GM20431 (cell line): Measurements from ENCODE around the gene ZNRD2.

Source experiments
- in situ Hi-C: fragments of 300-500 bp; cut with MseI, MboI; formaldehyde crosslinking; loops from one replicate; pipeline ENCODE4 v1.15.0; 2020; ENCODE audit warnings: low sequenced_read_pairs; ENCODE audit not compliant: unreplicated experiment

The ZNRD2 gene

DNA sequence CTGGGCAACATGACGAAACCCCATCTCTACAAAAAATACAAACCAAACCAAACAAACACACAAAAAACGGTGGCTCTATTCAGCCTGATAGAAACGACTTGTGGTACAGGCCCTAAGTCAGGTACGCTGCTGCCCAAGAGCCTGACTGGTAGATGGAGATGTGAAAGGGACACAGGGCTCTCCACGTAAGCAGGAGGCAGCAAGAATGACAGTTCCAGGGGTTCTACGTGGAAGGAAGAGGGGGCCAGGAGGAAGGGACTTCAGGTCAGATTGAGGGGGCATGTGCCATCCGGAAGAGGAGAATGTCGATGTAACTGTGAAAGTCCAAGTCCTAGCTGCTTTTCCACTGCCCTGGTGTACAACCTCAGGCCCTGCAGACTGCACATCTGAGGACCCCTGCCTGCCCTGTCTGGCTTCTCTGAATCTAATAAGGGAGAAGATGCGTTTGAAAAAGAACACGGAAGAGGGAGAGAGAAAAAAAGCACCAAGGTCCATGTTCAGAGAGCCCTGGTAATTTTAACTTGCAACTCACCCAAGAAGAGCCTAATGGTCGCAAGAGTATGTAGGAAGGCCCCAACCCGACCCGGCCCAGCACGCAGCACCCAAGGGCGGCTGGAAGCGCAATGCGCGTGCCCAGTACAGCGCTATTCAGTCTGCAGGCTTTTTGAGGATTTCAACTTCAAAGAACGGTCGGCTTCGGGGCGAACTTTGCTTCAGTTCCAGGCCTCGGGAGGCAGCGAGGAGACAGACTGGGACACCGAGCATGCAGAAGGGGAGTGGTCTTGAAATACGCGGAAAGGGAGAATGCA, 909 bp upstream of the ZNRD2 start:
- in situ Hi-C loops: no loop called here

DNA sequence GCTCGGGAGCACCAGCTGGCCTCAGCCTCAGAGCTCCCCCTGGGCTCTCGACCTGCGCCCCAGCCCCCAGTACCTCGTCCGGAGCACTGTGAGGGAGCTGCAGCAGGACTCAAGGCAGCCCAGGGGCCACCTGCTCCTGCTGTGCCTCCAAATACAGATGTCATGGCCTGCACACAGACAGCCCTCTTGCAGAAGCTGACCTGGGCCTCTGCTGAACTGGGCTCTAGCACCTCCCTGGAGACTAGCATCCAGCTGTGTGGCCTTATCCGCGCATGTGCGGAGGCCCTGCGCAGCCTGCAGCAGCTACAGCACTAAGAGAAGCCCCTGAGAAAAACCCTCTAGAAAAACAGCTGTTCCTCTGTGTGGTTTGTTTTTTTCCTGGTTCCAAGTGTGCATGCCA, 1.1 kb downstream of the ZNRD2 start:
- in situ Hi-C loops: no loop called here

DNA sequence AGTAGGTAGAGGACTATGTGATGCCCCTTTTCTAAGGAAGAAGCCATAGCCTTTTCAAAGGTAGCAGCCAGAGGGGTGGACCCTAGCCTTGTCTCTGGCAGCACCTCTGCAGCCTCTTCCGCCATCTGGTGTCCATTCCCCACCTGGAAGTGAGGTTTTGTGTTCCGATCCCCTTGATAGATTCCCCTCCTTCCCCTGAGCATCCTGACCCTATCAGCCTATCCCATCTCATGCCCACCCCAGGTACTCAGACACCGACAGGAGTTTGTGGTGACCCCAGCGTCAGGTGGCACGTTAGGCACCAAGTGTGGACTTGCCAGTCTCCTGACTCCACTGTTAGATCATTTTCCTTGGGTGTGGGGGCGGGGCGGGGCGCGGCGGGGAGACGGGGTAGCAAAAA, 1.7 kb downstream of the ZNRD2 start:
- in situ Hi-C loops: no loop called here

DNA sequence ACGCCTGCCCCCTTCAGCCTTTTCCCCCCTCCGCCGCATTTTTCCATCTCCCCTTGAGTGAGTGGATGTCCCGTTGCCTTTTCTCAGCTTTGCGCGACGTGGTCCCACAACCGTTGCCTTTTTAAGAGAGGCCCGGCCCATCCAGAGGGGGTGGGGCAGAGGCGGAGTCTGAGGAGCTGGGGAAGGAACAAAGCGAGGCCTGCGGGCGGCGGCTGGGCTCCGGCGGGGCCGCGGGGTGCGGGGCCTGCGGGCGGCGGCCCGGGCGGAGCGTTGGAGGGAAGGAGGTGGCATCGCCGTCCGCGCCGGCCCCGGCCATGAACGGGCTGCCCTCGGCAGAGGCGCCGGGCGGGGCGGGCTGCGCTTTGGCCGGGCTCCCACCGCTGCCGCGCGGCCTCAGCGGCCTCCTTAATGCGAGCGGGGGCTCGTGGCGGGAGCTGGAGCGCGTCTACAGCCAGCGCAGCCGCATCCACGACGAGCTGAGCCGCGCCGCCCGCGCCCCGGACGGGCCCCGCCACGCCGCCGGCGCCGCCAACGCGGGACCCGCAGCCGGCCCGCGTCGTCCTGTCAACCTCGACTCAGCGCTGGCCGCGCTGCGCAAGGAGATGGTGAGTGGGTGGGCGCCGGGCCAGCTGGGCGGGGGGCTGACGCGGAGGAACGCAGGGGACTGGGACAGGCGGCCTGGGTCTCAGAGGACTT, 2.2 kb downstream of the ZNRD2 start, which contains the start of gene FAM89B:
FAM89B (plus strand) TSS at position 183 of the 696 bp plus-strand sequence; CDS start at position 315, 132 bp downstream.
- in situ Hi-C loops: no loop called here

DNA sequence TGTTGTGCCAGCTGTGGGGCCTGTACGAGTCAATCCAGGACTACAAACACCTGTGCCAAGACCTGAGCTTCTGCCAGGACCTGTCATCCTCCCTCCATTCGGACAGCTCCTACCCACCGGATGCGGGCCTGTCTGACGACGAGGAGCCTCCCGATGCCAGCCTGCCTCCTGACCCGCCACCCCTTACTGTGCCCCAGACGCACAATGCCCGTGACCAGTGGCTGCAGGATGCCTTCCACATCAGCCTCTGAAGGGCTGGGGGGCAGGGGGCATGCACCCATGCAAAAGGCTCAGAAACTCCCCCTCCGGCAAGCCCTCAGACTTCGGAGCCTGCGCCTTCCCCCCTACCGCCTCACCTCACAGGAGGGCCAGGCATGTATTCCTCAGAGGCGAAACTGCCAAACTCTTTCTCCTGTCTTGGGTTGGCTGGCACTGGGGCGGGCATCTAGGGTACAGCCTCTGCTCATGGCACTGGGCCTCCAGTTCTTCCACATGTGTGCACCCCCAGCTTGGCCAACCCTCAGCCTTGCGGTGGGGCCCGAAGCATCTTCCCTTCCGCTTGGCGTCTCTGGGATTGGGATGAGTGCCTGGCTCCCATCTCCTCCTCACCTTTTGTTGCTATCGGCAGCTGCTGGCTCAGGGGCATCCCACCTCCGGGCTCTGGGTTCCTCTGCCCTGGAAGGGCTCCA, 3.3 kb downstream of the ZNRD2 start:
- in situ Hi-C loops: no loop called here

DNA sequence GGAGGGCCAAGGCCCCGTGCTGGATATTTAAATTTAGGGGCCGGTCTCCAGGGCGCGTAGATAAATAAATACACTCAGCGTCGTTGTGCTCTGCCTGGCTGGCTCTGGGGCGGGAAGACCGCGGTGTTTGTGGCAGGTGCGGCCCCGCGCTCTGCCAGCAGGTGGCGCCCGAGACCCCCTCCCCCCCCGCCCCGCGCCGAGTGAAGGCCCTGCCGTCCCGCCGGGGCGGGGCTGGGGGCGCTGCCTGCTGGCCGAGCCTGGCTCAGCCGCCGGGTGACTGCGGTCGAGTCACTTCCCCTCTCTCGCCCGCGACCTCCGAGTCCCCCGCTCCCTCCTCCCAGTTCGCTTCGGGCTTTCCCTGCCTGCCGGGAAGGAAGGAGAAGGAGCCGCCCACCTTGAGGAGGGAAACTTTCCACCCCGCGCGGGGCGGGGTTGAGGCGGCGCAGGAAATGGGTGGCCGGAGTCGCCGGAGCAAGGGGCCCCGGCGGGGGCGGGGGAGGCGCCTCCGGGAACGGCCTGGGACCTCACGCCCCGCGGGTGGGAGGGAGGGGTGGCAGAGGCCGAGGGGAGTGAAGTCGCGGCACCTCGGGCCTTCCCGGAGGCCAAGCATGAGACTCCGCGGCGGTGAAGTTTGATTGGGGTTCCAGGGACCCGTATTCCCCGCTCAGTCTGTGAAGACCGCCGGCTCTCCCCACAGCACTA, 4.0 kb downstream of the ZNRD2 start:
- in situ Hi-C loops: no loop called here

DNA sequence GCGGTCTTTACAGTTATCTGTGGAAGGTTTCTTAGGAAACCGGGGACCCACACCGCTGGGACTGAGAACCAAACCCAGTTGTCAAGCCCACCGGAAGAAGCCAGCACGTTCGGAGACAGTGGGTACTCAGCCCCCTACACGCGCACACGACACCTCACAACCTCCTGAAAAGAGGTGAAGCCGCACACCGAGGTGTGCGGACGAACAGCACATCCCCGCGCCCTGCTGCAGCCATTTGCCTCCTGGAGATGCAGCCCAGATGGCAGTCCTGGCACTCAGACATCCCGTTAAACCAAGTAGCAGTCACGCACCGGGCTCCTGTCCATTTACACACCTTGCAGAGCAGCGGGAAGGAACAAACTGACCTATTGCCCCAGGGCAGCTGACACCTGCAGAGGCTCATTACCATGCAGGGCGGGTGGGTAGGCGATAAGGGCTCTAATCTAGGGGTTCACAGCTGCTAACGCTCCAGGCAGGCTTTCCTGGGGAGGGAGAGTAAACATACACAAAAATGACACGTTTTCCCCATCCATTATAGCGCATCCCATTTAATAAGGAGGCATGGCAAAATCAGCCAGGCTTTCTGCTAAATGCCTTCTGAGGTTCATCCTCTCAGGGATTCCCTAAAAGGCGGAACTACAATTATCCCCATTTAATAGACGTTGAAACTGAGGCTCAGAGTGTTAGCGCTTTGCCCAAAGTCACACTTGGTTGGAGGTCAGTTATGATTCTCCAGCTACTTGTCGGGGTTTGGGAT, 4.7 kb downstream of the ZNRD2 start:
- in situ Hi-C loops: no loop called here

DNA sequence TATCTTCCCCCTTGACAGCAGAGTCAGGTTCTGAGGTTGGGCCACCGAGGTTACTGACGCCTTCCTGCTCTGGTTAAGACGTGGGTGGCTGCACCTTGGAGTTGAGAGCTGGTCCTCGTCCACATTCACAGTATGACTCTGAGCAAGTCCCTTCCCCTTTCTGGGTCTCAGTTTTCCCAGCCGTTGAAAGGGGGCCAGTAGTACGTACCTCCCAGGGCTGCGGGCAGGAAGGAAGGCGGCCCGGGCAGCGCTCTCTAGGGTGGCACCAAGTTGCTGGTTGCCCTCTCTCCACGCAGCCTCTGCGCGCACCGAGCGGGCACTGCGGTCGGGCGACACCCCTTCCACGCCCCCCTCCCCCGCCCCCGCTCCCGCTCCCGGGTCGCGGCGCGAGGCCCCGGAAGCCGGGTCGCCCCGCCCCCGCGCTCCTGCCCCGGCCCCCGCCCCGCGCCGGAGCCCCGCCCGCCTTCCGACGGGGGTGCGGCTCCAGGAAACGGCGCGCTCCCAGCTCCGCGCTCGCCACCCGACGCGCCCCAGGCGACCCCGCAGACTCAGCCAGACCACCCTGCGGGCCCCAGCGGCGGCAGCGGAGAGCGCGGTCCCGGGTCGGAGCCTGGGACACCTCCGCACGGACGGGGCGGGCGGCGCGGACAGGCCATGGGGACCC, 5.4 kb downstream of the ZNRD2 start, which contains the start of gene EHBP1L1:
EHBP1L1 (plus strand) TSS at position 486 of the 664 bp plus-strand sequence. CDS start 250 bp downstream, outside the sequence.
- in situ Hi-C loops: no loop called here

DNA sequence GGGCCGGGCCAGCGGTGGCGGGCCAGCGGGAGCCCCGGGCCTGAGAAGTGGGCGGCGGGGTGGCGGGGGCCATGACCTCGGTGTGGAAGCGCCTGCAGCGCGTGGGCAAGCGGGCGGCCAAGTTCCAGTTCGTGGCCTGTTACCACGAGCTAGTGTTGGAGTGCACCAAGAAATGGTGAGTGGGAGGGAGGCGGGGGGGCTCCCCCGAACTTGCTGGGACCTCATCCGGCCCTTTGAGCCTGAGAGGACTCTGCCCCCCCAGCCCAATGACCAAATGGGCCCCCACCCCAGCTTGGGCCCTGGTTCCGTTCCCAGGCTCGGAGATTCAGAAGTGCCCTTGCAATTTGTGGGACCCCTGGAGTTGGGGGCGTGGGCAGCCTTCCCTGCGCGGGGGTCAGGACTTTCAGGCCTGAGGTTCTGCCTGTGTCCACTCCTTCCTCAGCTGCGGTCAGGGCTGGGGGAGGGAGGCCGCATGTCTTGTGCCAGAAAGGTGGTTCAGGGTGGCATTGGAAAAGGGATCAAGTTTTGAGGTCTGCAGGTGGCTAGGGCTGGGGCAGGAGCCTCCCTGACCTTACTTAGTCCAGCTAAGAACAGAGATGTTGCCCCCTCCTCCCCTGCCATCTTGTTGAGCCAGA, 6.1 kb downstream of the ZNRD2 start:
- in situ Hi-C loops: no loop called here

DNA sequence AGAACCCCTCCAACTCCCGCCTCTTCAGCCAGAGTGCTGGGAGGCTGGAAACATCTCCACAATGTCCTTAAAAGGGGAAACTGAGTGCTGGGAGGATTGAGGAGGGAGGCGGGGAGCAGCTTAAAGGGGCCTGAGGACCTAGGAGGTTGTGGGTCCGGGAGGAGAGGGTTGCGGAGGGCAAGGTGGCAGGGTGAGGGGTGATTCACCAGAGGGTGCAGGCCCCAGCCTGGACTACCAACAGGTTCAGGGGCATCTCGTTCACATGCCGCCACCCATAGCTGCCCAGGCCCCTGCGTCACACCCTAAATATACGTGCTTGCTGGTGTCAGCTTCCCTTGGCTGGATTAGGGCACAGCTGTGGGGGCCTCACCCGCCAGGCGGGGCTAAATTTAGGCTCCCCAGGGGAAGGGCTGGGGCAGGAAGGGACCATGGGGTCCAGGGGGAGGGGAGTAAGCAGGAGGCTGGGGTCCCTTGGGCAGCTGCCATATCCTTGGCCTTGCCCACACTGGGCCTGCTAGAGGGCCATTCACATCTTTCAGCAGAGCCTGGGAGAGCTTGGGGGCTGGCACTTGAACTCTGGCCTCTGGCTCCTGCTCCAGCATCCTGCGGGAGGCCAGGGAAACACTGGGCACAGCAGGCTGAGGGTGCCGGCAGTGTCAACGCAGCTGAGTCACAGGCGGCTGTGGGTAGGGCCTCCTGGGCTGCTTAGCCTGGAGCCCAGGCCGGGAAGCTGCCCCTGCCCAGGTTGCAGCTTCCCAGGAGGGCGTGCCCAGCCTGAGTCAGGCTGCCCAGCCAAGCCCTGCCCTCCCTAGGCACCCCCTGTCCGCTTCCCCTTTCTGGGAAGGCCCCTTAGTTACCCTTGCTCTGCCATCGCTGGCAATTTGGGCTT, 6.8 kb downstream of the ZNRD2 start:
- in situ Hi-C loops: no loop called here

DNA sequence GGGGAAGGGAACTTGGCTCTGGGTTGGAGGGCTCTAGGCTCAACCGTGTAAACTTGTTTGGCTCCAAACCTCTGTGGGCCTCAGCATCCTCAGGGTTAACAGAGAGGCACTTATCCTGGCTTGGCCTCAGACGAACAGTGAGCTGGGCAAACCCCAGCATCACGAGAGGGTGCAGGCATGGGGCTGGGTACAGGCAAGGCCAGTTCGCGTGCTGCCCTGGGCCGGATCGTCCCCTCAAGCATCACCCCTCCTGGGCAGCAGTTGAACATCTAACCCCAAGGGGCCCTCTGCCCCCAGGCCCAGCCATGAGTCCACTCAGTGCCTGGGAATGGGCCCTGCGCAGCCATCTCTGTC, 7.5 kb downstream of the ZNRD2 start:
- in situ Hi-C loops: no loop called here

DNA sequence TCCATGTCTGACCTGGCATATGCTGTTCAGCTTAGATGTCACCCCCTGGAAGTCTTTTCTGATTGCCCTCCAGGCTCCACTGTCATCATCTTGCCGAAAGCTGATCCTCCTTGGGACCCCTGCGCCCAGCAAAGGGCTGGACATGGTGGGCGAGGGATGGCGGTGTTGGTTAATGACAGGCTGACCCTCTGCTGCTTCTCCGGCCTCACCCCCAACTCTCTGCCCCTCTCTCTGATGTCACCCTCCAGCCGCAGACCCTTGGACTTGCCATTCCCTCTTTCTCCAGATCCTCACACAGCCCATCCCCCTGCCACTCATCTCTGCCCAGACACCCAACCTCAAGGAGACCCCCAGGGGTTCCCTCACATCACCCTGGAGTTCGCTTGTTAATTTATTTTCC, 7.9 kb downstream of the ZNRD2 start:
- in situ Hi-C loops: no loop called here

DNA sequence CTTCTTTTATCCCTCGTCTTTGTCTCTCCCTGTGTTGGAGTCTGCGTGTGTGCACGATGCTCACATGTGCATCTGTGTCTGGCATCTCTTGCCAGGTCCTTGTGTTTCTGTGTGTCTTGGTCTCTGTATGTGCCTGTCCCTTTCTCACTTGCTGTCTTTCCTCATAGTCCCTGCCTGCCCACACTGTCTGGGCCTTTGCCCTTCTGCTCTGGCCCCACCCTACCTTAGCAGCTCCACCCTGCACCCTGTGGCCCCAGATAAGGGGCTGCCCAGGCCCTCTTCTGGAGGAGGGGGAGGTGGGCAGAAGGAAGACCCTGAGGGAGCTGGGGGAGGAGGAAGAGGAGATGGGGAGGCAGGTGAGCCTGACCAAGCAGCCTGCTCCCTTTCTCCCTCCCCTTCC, 8.4 kb downstream of the ZNRD2 start:
- in situ Hi-C loops: no loop called here

DNA sequence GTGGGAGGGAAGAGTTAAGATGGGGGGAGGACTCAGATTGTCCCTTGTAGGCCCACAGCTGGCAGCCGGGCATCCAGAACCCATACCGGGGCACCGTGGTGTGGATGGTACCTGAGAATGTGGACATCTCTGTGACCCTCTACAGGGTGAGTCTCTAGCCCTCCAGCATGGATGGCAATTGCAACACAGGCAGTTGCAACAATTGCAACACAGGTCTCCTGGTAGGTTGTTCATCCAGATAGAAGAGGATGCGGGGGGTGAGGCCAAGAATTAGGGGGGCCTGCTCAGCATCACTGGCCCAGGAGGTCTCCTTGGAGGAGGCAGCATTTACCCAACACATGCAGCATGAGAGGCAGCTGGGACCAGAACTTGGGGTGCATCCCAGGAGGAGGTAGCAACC, 9.0 kb downstream of the ZNRD2 start:
- in situ Hi-C loops: no loop called here

DNA sequence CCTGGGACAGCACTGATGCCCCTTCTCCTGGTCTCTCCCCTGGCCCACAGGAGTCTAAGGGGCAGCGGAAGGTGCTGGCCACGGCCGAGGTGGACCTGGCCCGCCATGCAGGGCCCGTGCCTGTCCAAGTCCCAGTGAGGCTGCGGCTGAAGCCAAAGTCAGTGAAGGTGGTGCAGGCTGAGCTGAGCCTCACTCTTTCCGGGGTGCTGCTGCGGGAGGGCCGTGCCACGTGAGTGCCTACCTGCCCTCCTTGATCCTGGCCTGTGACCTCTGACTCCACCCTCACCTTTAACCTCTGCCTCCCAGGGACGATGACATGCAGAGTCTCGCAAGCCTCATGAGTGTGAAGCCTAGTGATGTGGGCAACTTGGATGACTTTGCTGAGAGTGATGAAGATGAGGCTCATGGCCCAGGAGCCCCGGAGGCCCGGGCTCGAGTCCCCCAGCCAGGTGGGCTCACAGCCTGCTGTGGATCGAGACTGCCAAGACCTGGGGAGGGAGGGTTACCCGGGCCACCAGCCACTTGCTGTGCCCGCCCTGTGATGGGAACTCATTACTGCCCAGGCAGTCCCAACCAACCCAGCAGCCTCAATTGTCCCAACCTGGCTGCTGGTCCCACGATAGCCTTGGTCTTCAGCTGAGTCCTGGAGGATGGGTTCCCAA, 9.9 kb downstream of the ZNRD2 start:
- in situ Hi-C loops: no loop called here

DNA sequence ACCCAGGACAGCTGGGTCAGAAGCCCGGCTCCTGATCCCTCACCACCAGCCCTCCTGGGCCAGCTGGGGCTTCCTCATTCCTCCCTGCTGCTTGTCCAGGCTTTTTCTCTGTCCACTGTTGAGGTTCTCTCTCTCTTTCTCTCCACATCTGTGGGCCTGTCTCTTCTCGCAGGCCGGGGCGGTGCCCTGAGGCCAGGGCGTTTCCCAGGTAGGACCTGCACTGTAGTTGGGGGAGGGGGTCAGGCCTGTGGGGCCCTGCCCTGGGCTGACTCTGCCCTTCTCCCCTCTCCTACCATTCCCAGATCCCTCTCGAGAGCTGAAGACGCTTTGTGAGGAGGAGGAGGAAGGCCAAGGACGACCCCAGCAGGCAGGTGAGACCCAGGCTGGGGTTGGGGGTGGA, 10.5 kb downstream of the ZNRD2 start:
- in situ Hi-C loops: no loop called here

DNA sequence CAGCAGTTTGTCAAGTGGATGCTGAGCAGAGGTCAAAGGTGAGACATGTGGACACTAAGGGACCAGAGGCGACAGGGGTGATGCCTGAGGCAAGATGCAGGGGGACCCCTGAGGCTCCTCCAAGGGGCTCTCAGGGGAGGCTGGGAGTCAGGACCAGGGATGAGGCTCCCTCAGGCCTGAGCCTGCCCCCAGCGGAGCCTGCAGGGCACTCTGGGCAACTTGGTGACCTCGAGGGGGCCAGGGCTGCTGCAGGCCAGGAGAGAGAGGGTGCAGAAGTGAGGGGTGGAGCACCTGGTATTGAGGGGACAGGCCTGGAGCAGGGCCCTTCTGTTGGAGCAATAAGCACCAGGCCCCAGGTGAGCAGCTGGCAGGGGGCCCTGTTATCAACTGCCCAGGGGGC, 11.7 kb downstream of the ZNRD2 start:
- in situ Hi-C loops: no loop called here
